ENCODE results near the gene SUV39H1. TPM values are rescaled to one million over a fixed set of nuclear protein-coding genes. Genes with fewer than 3 reads are reported as not detected.

Gene SUV39H1
- total and polyA plus RNA-seq, 9 of the 15 experiments (the other 6 are each of a cell fraction or from before 2014, with no cell fraction given) = 4.7 to 34.7 (median 17.9) TPM

GRCh38 chrX:48696301-48696908 lies at the start of gene SUV39H1 (continued):
- TF ChIP-seq ZBTB11 (CRISPR knock-in tag; IDR thresholded peaks at IDR 0.05) (0 out of 6 replicates have a peak, but pooled peaks of 1 of the 3 experiments have one; percentile 11), ZNF140 (CRISPR knock-in tag; IDR thresholded peaks at IDR 0.05) (no peak), ELK1 (CRISPR knock-in tag; IDR thresholded peaks at IDR 0.05) (no peak), ZBTB9 (CRISPR knock-in tag; IDR thresholded peaks at IDR 0.05) (peak; percentile 68; the same call in 1 of the 2 replicates), CREB1 (IDR thresholded peaks at IDR 0.05) (peak; percentile 46; the same call in 1 of the 2 replicates), CREB1 (CRISPR knock-in tag; IDR thresholded peaks at IDR 0.05) (no peak), ZNF668 (CRISPR knock-in tag; IDR thresholded peaks at IDR 0.05) (no peak), PML (IDR thresholded peaks at IDR 0.05; ENCODE audit: low read length) (peak; percentile 78; the same call in 1 of the 2 replicates), CHD7 (IDR thresholded peaks at IDR 0.05; ENCODE audit: low read depth, low read length) (no peak)

Data from K562 (cell line).